ENCODE results near the gene PPIA.

The PPIA gene

DNA sequence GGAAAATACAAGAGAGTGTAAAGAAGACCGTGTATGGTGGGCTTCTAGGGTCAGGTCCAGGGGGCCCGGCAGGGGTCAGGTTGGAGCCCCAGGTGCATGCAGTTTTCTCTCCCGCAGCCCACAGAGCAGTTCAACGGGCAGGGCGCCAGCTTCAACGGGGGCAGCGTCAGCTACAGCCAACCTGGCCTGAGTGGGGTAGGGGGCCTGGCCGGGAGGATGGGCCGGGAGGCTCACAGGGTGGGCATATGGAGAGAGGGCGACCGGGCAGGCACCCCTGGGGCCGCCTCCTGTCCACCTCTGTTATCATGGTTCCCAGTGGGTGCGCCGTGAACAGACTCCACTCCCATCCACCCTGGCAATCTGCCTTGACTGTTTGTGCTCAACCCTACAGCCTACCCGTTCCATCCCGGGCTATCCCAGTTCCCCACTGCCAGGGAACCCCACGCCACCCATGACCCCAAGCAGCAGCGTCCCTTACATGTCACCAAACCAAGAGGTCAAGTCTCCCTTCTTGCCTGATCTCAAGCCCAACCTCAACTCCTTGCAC lies 36.4 kb upstream of the PPIA start:
- Mint-ChIP-seq H3K27ac (peak overlapping the region; percentile 58), H3K9me3 (no peaks in the 10 kb centered on the region), H3K4me1 (peaks cover 3% of the 10 kb centered on the region), H3K36me3 (peaks cover 83% of the 10 kb centered on the region), H3K4me3 (no peak overlapping the region)
- ATAC-seq (no peak), DNase-seq (ENCODE audit: low spot score in 2 of 2) (no peak)

DNA sequence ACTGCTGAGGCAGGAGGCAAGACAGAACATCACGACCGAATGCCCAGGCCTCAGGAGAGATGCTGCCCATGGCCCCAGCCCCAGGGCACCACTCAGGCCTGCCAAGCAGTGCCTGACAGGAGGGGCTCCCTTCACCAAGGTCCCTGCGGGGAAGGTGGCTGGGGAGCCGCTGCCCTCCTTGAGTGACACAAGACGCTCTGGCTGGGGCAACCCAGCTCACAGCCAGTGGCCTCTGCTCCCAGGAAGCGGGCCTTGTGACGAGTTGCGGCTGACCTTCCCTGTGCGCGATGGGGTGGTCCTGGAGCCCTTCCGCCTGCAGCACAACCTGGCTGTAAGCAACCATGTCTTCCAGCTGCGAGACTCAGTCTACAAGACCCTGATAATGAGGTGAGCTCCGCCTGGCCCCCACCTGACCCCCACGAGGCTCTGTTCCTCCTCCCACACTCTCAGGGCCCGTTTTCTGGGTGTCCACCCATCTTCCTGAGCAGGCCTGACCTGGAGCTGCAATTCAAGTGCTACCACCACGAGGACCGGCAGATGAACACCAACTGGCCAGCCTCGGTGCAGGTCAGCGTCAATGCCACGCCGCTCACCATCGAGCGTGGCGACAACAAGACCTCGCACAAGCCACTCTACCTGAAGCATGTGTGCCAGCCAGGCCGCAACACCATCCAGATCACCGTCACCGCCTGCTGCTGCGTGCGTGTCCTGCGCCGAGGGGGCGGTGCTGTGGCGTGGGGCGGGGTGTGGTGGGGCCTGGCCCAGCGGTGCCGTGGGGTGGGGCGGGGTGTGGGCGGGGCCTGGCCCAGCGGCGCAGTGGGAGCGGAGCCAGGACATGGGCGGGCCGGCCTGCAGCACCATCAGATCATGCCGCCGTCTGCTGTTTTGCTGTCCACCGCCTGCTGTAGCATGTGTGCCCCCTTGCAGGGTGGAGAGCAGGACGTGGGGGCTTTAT lies 35.0 kb upstream of the PPIA start:
- H3K36me3 Mint-ChIP-seq = peaks cover 90% of the 10 kb centered on the region
- DNase-seq (ENCODE audit: low spot score in 2 of 2) = no peak
- no peak overlapping the region for H3K27ac Mint-ChIP-seq
- no peaks in the 10 kb centered on the region for H3K9me3 Mint-ChIP-seq
- H3K4me3 Mint-ChIP-seq = no peak overlapping the region
- H3K4me1 Mint-ChIP-seq = no peaks in the 10 kb centered on the region
- no peak for ATAC-seq

DNA sequence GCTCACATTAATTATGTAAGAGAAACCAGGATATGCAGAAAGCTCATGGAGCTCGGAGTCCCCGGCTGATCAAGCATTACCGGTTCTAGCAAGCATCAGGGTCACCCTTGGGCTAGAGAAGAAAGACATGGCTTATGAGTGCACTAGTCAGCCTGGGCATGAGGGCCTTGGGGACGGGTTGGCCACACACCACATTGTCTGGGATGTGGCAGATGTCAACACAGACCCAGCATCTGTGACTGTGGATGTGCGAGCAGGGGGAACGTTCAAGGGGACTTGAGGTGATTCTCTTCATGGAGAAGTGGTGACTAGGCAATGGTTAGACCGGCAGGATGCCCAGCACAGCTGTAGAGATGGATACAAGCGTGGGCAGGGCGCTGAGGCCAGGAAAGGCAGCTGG lies 34.2 kb upstream of the PPIA start:
- H3K4me3 Mint-ChIP-seq = no peak overlapping the region
- H3K27ac Mint-ChIP-seq = peak overlapping the region; percentile 40
- ATAC-seq = no peak
- DNase-seq (ENCODE audit: low spot score in 2 of 2) = no peak
- no peaks in the 10 kb centered on the region for H3K4me1 Mint-ChIP-seq
- no peaks in the 10 kb centered on the region for H3K9me3 Mint-ChIP-seq
- peaks cover 91% of the 10 kb centered on the region for H3K36me3 Mint-ChIP-seq

DNA sequence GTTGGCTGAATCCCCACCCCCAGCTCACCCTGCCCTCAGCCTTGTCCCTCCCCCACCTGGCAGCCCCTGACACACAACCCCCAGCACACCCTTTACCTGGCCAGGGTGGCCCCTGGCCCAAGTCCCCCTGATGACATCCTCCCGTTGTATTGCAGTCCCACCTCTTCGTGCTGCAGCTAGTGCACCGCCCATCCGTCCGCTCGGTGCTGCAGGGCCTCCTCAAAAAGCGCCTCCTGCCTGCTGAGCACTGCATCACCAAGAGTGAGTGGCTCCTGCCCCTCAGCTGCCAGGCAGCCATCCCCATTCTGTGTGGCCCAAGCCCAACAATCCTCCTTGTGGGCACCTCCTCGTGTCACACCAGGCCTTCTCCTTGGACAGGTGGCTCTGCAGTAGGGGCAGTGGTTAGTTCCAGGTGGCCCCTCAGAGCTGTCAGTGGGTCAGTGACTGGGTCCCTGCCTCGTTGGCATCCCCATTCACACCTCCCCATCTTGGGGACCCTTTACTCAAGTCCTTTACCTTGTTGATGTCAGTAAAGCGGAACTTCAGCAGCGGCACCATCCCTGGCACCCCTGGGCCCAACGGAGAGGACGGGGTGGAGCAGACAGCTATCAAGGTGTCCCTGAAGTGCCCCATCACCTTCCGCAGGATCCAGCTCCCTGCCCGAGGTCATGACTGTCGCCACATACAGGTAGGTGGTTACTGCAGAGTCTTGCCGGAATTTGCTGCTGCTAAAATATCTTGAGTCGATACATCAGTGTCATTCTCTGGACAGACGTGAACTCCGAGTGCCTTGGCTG lies 33.6 kb upstream of the PPIA start:
- H3K4me3 Mint-ChIP-seq = no peak overlapping the region
- DNase-seq (ENCODE audit: low spot score in 2 of 2) (no peak), ATAC-seq (no peak)
- peak overlapping the region; percentile 40 for H3K27ac Mint-ChIP-seq
- peaks cover 5% of the 10 kb centered on the region for H3K4me1 Mint-ChIP-seq
- no peaks in the 10 kb centered on the region for H3K9me3 Mint-ChIP-seq
- peaks cover 91% of the 10 kb centered on the region for H3K36me3 Mint-ChIP-seq

DNA sequence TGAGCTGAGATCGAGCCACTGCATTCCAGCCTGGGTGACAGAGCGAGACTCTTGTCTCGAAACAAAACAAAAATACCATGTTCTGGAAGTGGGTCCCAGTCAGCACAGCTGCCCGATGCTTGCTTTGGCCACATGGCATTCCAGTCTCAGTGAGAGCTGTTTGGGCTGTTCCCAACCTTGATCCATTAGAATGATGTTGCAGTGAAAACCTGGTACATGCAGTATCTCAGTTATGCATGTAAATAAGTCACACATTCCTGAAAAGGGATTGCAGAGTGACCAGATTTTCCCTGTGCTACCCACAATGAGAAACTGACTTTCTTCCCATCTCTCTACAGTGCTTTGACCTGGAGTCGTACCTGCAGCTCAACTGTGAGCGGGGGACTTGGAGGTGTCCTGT lies 32.4 kb upstream of the PPIA start:
- no peak for DNase-seq (ENCODE audit: low spot score in 2 of 2)

DNA sequence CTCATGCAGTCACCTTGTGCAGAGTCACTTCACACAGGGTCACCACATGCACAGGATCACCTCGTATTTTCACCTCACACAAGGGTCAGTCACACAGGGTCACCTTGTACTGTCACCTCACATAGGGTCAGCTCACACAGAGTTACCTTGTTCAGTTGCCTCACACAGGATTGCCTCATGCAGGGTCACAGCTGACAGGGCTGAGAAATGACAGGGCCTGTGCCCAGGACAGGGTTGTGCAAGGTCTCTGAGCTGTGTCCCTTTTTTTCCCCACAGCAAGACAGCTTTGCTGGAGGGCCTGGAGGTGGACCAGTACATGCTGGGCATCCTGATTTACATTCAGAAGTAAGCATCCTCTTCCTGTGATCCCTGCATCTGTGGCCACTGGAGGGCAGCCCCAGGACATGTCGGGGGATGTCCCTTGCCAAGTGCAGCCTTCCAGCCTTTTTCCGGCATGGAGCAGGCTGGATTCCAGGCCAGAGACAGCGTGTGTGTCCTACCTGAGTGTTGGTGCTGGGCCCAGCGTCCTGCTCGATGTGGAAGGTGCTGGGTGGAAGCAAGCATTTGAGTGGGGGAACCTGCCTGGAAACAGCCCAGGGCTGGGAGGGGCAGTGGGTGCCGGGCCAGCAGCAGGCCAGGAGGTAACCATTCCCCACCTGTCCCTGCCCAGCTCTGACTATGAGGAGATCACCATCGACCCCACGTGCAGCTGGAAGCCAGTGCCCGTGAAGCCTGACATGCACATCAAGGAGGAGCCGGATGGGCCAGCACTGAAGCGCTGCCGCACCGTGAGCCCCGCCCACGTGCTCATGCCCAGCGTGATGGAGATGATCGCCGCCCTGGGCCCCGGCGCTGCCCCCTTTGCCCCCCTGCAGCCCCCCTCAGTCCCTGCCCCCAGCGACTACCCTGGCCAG lies 31.6 kb upstream of the PPIA start:
- ATAC-seq = no peak
- peaks cover 25% of the 10 kb centered on the region for H3K4me1 Mint-ChIP-seq
- DNase-seq (ENCODE audit: low spot score in 2 of 2) = no peak
- no peak overlapping the region for H3K27ac Mint-ChIP-seq
- H3K9me3 Mint-ChIP-seq = no peaks in the 10 kb centered on the region
- H3K4me3 Mint-ChIP-seq = no peak overlapping the region
- peaks cover 90% of the 10 kb centered on the region for H3K36me3 Mint-ChIP-seq

More for the DNA sequence above, 32.4 kb upstream of the PPIA start:
- H3K4me3 Mint-ChIP-seq = no peak overlapping the region
- H3K27ac Mint-ChIP-seq = no peak overlapping the region
- peaks cover 17% of the 10 kb centered on the region for H3K4me1 Mint-ChIP-seq
- H3K9me3 Mint-ChIP-seq = no peaks in the 10 kb centered on the region
- peaks cover 91% of the 10 kb centered on the region for H3K36me3 Mint-ChIP-seq
- no peak for ATAC-seq

DNA sequence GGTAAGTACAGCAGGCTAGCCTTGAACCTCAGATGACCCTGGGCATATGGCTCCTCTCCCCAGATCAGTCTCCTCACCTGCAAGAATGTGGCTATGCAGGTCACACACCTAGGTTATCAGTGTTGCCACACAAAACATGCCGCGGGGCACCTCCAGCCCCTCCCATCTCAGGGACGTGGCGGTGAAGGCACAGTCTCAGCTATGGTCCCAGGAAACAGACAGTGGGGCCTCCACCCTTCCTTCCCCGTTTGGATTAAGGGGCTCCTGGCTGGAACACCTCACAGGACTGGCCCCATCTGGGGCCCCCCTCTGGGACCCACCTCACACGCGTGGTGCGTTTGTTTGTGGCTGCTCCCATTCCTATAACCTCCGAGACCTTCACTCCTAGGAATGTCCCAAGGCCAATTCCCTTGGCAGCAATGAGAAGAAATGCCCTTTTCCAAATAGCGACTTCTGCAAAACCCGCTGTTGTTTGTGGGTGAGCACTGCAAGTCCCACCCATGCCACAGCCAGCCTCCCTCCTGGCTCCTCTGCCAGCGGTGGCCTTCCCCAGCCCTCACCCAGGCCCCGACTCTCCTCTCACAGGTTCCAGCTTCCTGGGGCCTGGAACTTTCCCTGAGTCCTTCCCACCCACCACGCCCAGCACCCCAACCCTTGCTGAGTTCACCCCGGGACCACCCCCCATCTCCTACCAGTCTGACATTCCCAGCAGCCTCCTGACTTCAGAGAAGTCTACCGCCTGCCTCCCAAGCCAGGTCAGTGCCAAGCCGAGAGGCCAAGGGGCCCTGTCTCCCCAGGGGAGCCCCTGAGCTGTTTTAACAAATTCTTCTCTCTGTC lies 30.7 kb upstream of the PPIA start:
- no peak for DNase-seq (ENCODE audit: low spot score in 2 of 2)
- ATAC-seq = no peak
- no peaks in the 10 kb centered on the region for H3K9me3 Mint-ChIP-seq
- no peak overlapping the region for H3K4me3 Mint-ChIP-seq
- H3K36me3 Mint-ChIP-seq = peaks cover 87% of the 10 kb centered on the region
- H3K27ac Mint-ChIP-seq = no peak overlapping the region
- H3K4me1 Mint-ChIP-seq = peaks cover 34% of the 10 kb centered on the region

DNA sequence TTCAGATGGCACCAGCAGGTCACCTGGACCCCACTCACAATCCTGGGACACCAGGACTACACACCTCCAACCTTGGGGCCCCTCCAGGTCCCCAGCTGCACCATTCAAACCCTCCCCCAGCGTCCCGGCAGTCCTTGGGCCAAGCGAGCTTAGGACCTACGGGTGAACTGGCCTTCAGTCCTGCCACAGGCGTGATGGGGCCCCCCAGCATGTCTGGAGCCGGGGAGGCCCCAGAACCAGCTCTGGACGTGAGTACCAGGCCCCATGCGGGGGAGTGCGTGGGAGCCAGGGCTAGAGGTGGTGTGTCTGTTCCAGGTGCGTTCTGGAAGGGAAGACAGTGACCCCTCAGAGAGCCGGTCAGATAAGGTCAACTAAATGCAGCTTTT lies 30.1 kb upstream of the PPIA start:
- DNase-seq (ENCODE audit: low spot score in 2 of 2) = no peak
- peaks cover 84% of the 10 kb centered on the region for H3K36me3 Mint-ChIP-seq
- no peak overlapping the region for H3K27ac Mint-ChIP-seq
- H3K9me3 Mint-ChIP-seq = no peaks in the 10 kb centered on the region
- peaks cover 40% of the 10 kb centered on the region for H3K4me1 Mint-ChIP-seq
- no peak overlapping the region for H3K4me3 Mint-ChIP-seq
- no peak for ATAC-seq

DNA sequence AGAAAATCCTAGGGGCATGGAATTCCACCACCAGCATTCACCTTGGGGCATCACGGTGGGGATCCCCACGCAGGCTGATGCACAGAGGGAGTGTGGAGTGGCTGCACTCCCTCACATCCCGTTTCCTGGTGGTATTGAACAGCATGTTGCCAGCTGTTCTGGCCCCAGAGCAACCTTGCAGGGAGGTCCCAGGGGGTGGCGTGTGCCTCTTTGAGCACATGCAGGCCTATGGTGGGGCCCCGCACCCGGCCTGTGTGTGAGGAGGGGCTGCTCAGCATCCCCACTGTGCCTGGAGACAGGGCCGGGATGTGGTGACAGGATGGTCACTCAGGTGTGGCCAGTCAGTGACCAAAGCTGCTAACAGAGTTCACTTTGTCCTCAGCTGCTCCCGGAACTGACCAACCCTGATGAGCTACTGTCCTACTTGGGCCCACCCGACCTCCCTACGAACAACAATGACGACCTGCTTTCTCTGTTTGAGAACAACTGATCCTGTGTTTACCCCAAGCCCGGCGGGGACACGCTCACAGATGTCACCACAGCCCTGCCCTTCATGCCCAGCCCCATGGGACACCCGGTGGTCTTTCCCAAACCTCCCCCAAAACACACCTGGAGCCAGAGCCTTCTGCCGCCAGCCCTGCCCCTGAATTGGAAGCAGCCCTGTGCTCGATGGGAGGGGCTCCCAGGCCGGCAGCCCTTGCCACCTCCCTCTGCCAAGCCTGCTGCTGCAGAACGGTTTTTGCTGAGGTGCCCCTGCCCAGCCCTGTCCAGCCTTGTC lies 29.2 kb upstream of the PPIA start:
- no peaks in the 10 kb centered on the region for H3K9me3 Mint-ChIP-seq
- peaks cover 80% of the 10 kb centered on the region for H3K36me3 Mint-ChIP-seq
- peaks cover 44% of the 10 kb centered on the region for H3K4me1 Mint-ChIP-seq
- ATAC-seq = no peak
- H3K27ac Mint-ChIP-seq = peak overlapping the region; percentile 79
- H3K4me3 Mint-ChIP-seq = no peak overlapping the region
- DNase-seq (ENCODE audit: low spot score in 2 of 2) = no peak

DNA sequence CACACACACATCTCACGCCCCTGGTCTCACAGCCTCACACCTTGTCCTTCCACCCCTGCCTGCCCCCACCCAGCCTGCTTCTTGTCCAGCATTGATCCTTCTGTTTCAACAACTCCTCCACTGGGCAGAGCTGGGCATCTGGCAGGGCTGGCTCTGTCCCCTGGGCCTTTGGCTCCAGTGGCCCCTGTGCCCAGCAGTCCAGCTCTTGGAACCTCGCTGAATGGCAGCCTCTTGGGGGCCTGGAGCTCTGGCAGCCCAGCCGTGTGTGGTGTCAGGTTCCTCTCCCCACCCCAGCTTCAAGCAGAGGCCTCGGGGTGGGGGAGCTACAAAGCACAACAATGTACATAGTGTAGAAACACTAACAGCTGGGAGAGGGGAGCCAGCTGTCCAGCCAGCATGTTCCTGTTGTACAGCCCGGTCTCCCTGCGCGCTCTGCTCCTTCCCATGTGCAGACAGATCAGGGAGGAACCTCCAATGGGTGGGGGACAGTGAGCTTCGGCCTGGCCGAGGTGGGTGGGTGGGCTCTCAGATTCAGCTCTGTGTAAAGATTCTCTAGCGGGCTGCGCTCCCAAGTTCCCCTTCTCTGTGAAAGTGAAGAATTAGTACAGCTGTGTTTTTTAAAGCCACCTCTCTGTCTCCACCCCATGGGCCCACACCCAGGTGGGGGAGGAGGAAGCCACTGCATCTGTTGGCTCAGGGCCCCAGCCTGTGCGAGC lies 28.4 kb upstream of the PPIA start:
- peaks cover 72% of the 10 kb centered on the region for H3K36me3 Mint-ChIP-seq
- DNase-seq (ENCODE audit: low spot score in 2 of 2) (no peak), ATAC-seq (peak; percentile 60)
- peak overlapping the region; percentile 79 for H3K27ac Mint-ChIP-seq
- peaks cover 44% of the 10 kb centered on the region for H3K4me1 Mint-ChIP-seq
- H3K4me3 Mint-ChIP-seq = no peak overlapping the region
- no peaks in the 10 kb centered on the region for H3K9me3 Mint-ChIP-seq

DNA sequence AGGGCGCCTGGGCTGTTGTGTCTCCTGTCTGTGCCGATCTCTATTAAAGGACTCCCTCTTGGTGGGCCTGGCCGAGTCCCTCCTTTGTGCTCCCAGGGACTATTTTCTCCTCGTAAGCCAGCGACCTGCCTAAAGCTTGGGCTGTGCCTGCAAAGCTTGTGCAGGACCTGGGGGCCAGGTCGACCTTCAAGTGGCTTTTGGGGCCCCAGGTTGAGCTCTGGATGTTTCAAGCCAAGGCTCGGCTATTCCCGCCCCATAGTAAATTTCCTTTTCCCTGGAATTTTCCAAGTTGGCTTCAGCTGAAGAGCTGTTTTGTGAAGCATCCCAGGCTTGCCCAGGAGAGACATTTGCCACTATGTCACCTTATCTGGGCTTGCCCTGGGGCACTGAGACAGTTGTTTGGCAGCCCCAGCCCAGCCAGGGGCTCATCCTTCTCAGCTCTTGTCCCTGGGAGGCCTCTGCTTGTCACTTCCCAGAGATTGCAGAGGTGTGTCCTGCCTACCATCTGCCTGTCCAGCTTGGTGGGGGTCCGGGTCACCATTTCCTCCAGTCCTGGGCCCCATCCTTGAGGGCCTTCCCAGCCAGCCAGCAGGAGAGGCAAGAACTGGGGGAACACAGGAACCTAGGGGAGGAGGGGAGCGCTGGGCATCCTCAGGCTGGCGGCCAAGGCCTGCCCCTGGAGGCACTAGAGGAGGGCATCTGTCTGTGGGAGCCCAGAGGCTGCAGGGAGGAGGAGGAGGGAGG lies 27.7 kb upstream of the PPIA start:
- Mint-ChIP-seq H3K36me3 (peaks cover 65% of the 10 kb centered on the region), H3K4me1 (peaks cover 44% of the 10 kb centered on the region), H3K27ac (peak overlapping the region; percentile 79), H3K9me3 (no peaks in the 10 kb centered on the region), H3K4me3 (peak overlapping the region; percentile 56)
- no peak for DNase-seq (ENCODE audit: low spot score in 2 of 2)
- ATAC-seq = no peak

DNA sequence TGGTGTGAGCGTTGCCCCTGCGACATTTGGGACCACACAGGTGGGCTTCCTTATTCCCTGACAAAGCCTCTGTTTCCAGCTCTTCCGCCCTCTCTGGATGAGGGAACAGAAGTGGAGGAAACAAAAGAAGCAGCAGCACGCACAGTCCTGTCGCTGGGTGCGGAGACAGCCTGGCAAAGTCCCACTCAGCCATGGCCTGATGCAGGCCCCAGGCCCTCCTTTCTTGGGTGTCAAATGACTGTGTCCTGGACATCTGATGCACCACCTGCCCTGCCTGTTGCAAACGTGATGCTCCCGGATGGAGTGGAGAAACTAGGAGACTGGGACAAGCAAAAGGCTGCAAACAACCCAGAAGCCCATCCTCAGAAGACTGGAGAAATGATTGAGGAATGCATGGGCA lies 27.1 kb upstream of the PPIA start:
- no peaks in the 10 kb centered on the region for H3K9me3 Mint-ChIP-seq
- peaks cover 59% of the 10 kb centered on the region for H3K36me3 Mint-ChIP-seq
- peak; percentile 11 for ATAC-seq
- H3K4me1 Mint-ChIP-seq = peaks cover 44% of the 10 kb centered on the region
- H3K4me3 Mint-ChIP-seq = peak overlapping the region; percentile 56
- no peak for DNase-seq (ENCODE audit: low spot score in 2 of 2)
- H3K27ac Mint-ChIP-seq = peak overlapping the region; percentile 79
